CD4-positive, alpha-beta T cell treated with Interleukin-10 for 1 hour (primary cell): Measurements from ENCODE around the gene ASAP2.

ENCODE experiments used
- DNase-seq: peaks from one replicate; pipeline ENCODE4 v3.0.0-alpha.2; 2020

The ASAP2 gene

DNA sequence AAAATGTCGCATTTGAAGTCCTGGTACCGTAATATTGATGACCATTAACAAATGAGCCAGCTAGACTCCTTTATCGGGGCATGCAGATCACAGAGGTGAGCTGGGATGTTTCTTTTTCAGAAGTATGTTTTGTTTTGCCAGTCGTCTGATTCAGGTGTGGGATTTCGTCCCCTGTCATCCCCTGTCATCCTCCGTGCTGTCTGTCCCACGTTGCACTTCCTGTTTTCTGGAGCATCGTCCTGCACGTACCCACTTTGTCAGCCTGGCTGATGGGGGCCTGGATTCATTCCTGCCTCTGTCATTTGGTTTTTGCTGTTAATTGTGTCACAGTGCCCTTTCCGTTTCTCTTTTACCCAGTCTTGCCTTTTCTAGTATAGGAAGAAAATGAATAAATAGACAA is 72.8 kb downstream of the ASAP2 start:
- DNase-seq = no peak

DNA sequence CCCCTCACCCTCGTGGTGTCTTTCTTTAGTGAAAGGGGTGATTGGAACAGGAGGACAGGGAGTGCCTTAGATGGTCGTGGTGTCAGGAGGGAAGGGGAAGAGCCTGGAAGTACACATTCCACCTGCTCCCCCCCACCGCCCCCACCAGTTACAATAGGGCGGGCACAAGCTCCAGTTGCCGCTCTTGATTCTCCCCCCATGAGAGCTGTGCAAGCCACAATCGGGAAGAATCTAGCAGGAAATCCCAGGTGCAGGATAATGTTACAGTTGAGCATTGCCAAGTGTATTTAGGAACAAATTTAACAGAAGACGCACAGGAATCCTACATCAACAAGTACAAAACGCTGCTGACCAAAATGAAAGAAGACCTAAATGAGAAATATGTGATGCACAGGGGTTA is 73.6 kb downstream of the ASAP2 start:
- DNase-seq = no peak

DNA sequence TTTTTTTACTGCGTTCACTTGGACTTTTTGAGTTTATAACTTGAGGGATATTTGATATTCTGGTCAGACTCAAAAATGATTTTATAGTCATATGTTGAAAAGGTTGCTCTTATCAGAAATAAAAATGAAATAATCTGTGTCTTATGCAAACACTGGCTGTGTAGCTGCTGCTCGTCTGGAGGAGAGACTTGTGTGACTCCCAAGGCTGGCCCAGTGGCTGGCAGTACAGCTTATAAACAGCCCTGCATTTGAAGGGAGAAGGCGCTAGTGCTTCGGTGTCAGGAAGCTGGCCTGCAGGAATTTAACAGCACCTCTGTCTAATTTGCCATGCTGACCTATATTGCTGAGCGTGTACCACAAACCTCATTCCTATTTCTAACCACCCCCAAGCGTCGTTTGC is 74.5 kb downstream of the ASAP2 start:
- DNase-seq = no peak

DNA sequence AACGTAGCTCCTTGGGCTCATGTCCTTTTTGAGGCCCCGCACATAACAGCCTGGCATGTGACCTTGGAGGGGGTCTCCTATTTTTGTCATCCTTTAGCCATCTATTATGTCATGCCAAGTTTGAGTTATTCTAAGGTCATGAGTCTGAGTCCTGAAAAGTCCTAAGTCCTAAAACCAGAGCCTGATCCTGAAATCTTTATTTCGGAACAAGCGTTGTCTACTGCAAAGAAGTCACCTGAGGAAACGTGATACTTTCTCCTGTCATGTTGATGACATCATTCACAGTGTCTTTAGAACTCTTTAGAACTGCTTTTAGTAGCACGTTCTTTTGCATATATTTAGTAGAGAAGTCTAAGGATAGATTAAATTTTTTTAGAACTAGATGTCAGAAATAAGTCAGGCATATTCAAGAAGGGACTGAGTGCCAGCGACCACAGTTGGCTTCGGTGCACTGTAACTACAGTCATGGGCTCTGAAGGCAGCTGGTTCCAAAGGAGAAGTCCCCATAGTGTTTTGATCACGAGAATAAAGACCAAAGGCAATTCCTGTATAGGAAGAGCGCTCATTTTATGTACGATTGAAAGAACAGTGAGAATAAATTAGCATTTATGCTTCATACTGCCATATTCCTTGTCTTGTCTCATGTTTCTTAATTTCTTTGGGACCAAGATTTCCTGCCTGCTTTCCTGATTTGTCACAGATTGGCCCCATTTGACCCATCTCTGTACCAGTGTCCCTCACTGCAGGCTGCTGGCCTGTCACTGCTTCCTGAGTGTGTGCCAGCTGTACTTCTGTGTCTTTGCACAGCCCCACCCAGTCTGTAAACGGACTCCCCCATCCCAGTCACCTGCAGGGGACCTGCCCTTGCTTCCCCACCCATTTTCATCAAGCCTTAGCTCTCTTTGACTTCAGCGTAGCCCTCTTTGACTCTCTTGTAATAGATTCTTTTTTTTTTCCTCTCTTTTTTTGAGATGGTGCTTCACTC is 75.8 kb downstream of the ASAP2 start:
- no peak for DNase-seq

DNA sequence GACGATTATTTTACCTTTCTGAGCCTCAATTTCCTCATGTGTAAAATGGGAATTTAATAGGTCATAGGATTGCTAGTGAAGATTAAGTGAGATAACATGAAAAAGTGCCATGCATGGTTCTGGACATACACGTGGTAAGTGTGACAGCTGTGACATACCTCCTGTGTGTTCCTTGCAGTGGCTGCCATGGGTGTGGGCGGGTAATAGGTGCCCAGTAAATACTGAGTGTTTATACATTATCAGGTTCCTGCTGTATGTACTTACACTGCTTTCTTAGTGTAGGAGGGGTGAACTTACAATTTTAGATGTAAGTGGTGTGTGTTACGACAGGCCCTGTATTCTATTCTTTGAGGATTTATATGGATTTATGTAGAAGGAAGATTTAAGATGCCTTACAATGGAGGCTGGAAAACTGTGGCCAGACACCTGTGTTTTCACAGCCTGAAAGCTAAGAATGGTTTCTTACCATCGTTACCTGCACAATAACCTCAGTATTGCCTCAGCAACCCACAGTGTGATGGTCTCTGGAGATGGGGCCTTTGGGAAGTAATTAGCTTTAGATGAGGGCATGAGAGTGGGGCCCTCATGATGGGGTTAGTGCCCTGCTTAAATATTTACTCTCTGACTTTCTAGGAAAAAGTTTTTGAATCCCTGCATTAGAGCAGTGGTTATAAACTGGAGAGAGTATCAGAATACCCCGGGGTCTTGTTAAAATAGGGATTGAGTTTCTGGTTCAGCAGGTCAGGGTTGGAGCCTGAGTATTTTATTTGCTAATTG is 78.1 kb downstream of the ASAP2 start:
- DNase-seq = no peak

DNA sequence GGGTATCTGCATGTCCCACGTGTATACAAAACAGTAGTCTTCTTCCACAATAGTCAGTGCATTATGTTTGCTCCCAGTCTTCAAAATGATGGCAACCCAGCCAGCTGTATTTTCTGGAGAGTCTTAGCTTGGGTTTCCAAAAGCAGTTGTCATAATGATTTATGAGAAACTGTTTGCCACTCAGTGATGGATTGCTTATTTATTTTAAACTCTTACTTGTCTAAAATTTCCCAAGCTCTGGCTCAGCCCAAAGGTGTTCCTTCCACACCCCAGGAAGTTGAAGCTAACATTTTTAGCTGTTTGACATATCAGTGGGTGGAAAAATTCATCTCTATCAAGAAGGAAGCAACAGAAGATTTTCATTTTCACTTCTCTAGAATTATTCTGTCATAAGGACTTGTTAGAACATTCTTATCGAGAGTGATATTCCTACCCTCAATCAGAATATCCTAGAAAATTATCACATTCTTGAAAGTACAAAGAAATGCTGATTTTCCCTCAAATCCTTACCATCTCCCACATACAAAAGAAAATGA is 78.8 kb downstream of the ASAP2 start:
- no peak for DNase-seq

DNA sequence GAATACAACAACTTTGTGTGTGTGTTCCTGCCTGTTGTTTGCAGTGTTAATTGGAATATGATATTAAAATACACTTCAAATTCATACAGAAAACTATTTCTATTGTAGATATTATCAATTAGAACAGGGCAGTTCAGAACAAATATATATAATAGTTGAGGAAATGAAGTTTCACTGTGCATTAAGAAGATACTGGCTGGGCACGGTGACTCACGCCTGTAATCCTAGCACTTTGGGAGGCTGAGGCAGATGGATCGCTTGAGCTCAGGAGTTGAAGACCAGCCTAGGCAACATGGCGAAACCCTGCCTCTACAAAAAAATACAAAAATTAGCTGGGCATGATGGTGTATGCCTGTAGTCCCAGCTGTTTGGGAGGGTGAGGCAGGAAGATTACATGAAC is 79.3 kb downstream of the ASAP2 start:
- no peak for DNase-seq

DNA sequence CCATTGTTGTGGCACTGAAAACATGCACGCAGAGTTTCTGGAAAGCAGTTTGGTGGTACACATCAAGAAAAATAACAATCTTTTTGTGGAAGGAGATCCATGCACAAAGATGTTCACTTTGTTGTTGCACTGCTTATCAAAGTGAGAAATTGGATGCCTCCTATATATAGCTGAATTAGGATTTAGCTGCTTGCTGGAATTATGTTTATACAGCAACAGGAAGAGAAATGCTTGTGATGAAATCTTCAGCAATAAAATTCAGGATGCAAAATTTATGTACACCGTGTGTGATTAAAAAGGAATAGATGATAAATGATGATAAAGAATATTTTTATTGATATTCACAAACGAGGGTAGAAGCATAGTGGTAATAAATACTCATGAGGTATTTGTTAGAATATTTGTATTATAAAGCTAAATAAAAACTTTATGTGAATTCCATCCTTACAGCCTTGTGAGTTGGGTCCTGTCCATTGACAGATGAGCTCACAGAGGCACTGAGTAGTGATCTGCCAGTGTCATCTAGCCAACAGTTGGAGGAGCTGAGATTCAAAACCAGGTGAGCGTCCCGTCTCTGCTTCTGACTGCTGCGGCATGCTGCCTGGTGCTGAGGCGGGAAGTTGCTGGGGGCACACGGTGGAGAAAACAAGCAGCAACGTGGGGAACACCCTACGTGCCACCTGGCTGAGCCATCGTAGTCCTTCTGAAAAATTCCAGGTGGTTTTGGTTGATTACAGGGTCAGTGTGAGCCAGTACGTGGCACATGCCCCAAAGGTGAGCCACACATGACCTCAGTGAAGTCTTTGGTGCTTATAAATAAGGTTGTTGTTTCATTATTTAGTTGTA is 80.2 kb downstream of the ASAP2 start:
- no peak for DNase-seq

DNA sequence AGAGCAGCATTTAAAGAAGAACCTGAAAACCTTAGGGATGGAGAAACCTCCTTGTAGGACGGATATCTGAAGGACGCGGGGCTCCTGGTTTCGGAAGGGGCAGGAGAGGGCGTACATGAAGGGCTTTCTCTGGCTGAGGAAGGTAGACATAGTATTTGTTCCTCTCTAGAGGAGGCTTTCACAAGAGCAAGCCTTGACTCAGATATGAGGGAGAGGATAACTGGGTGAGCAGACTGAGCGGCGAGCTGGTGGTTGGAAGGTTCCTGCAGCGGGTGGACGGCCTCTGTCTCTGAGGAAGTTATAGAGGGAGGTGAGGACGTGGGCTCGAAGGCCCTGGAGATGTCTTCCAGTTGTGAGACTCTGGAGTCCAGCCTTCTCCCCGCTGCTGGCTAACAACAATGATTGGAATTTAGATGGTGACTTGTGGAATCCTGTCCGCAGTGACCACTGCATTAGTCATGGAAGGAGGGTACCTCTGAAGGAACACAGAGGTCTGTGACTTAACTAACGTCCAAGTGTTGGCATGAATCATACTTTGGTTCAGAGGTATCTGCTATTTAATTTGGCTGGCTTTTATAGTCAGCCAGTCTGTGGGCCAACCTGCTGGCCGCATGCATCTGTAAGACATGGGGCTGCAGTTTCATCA is 80.9 kb downstream of the ASAP2 start:
- DNase-seq = no peak

DNA sequence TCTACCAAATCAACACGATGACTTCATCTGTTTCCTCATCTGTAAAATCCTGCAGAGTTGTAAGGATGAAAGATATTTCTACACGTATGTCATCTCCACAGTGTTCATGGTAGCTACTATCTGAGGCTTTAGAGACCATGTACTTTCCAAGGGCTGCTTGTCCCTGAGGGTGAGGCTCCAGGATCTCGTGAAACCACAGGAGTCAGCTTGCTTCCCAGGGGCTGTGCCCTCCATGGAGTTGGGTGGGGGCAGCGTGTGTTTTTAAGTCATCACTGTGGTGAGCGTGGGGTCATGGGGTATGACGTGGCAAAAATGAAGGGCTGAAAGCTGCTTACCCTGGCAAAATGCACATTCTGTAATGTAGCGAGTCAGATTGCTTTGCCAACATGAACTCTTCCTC is 81.6 kb downstream of the ASAP2 start:
- no peak for DNase-seq

DNA sequence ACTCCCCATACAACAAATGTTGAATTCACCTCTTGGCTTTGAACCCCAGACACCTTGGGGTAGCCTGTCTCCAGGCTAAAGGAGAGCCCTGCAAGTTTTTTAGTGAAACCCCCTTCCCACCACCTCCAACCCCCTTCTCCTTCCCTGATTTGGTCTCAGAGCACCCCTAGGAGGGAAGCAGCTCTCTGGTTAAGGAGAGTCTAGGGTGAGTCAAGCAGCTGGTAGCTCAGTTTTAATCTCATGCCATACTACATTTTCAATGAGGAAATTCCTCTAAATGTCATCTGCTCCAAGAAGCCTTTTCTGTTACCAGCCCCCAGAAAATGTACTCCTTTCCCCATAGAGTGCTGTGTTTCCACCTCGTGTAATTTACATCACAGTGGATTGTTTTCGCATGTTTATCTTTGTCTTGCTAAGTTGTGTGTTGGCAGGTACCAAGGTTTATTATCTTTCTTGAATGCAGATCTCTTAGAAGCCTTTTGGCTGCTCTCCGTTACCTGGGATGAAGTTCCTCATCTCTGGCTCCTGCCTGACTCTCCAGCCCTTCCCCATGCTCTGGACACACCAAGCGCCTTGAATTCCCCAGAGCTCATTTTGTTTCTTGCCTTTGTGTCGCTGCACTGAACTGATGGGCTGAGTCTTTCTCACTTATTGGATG is 82.2 kb downstream of the ASAP2 start:
- DNase-seq = no peak

DNA sequence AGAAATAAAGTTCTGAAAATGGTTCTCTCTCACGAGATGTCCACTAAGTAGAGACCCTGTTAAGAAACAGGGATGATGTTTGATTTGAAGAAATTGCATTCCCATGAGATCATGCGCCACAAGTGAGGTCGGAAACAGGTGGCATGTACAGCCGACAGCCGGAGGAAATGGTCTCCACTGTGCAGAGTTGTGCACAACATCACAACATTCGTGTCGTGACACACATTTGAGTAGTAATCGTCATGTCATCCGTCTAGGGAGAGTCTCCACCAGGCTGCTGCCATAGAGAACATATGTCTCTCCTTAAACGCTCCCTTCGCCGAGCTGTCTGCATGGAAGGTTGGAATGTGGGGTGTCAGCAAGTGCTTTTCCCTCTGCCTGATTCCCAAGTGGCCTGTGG is 84.7 kb downstream of the ASAP2 start:
- DNase-seq = no peak

DNA sequence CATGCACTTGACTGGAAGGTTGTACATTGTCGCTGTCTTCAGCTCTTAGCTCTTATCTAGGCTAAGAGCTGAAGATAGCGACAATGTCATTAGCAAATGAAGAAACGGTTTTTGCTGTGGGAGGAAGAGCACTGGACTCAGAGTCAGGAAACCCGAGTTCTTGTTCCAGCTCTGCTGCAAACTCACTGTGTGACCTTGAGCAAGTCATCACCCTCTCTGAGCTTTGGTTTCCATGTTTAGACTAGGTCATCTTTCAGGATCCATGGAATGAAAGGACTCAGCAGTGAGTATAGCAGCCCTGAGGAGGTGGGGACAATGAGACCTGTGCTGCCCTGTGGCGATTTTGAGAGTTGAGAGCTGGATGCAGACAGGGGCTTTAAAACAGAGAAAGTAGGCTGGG is 85.3 kb downstream of the ASAP2 start:
- DNase-seq = no peak

DNA sequence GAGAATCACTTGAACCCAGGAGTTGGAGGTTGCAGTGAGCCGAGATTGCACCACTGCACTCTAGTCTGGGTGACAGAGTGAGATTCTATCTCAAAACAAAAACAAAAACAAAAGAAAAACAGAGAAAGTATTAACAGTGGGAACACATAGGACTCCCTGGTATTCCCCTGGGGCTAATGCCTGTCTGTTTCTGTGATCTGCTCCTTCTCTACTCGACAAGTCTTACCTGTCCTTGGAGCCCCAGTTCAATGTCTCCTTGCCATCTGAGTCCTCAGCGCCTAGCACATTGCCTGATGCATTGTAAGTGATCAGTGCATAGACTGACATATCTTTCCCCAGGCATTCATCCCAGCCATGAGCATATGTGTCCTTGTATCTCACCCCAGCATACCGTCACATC is 85.8 kb downstream of the ASAP2 start:
- no peak for DNase-seq

DNA sequence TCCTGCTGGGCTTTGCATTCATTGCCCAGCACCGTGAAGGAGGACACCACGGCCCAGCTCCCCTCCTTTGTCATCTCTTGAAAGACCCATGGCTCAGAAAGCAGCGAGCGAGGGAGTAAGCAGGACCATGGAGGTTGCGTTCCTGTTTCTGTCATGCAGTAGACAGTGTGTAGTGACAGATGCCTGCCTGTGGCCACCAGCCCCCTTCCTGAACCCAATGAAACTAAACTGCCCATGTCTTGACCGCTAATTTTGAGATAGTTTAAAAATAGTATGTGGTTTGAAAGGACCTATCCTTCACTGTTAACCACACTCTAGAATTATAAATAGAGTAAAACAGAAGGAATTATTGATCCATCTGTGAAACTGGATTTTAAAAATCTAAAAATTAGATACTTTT is 88.2 kb downstream of the ASAP2 start:
- DNase-seq = no peak

DNA sequence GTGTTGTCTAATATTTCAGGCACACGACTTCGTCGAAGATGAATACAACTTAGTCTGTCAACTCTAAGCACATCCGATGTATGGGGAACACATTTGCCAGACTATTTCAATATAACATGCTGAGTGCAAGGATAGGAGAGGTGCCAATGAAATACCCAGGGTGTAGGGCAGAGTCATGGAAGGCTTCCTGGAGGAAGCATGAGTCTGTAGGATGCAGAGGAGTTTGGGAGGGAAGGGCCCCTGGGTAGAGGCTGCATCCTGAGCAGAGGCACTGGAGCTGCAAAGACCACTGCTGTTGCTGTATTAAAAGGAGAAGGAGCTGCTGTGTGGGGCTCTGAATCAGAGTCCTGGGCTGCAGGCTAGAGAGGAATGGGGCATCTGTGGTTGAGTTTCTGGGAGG is 89.9 kb downstream of the ASAP2 start:
- DNase-seq = no peak

DNA sequence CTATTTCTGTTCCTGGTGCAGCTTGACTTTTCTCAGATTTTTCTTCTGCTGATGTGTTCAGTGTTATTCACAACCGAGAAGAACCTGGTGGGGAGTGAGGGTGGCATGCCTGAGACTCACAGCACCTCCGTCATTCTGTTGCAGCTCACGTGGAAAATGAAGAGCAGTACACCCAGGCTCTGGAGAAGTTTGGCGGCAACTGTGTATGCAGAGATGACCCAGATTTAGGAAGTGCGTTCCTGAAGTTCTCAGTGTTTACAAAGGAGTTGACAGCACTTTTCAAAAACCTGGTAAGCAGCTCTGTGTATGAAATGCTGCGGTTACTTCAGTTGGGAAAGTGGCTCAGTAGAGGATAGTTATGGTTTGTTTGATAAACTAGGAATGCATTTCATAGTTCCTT is 90.5 kb downstream of the ASAP2 start:
- no peak for DNase-seq

DNA sequence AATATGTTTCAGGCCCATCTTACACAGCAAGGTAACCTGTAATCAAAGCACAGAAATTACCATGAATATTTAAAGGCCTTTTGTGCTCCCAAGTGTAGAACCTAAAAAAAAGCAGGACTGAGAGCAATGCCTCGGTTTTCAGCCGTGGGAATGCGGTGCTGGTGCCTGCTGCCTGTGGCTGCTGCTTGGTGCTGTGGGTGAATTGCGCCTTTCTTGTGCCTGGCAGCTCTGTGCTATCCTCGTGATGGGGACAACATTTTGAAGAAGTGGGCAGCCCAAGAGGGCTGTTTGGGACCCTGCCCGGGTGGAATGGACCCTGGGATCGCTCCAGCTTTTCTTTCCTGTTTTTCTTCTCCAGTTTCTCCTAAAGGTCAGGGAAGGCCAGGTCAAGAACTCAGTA is 91.2 kb downstream of the ASAP2 start:
- no peak for DNase-seq

DNA sequence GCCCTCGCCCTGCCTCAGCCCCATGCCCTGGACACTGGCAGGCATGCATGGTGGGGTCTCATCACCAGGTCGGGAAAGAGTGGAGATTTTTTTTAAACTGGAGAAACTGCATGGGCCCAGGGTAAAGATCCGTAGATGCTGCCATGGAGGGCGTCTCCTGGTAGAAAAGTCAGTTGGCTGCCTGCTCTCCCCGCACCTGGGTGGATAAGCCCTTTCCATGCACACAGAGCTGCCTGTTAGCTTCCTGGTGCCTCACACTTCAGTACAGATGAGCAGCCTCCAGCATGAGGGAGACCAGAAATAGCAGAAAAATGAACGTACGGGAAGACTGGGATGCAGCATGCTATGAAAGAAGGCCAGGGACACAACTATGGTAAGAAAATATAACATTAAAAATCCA is 92.0 kb downstream of the ASAP2 start:
- DNase-seq = no peak

DNA sequence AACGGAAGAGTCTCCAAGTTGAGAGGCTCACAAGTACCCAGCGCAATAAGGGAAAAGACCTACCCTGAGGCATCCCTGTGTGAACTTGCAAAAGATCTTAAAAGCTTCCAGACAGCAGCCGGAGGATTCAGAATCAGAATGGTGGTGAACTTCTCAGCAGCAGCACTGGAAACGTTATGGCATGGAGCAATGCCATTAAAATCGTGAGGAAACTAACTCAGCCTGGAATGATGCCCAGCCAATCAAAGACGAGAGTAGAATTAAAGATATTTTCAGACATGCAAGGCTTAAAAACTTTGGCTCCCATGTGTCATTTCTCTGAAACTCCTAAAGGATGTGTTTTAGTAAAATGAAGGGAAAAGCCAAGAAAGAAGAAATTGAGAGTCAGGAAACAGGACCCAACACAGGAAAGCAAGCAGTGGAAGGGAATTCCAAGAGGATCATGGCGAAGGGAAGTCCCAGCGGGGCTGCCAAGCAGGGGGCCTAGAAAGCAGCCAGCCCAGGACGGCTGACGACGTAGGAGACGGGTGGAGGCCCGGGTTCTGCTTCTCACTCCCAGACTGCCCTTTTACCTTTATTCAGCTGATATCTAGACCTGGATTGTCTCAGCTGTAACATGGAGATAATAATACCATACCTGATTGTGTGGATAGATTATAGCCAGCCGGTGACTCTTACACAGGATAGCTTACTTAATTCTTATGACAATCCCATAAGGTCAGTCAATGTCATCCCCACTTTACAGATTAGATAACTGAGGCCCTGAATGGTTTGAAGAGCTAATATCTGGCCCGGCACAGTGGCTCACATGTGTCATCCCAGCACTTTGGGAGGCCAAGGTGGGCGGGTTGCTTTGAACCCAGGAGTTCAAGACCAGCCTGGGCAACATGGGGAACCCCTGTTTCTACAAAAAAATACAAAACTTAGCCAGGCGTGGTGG is 92.8 kb downstream of the ASAP2 start:
- DNase-seq = no peak

DNA sequence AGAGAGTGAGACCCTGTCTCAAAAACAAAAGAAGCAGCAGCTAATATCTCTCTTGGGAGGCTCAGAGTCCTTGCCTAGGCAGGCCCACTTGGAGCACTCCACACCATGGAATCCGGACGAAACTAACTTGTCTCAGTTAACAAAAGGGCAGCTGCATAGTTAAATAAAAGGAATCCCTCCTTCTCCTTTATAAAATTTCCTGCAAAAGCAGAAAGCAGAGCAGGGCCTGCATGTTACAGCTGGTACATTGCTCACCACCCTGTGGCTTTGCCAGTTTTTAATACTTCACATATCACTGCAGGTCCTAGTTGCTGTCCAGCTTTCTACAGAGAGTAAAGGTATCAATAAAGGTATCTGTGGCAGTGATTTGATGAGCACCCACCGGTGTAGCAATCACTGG is 93.6 kb downstream of the ASAP2 start:
- DNase-seq = no peak
